ENCODE data around the gene GTF2H4. TPM values are rescaled to one million over a fixed set of nuclear protein-coding genes. Genes with fewer than 3 reads are reported as not detected.

Gene GTF2H4
- total RNA-seq, 1 donor from 2014 or later, result 29.2 TPM

DNA sequence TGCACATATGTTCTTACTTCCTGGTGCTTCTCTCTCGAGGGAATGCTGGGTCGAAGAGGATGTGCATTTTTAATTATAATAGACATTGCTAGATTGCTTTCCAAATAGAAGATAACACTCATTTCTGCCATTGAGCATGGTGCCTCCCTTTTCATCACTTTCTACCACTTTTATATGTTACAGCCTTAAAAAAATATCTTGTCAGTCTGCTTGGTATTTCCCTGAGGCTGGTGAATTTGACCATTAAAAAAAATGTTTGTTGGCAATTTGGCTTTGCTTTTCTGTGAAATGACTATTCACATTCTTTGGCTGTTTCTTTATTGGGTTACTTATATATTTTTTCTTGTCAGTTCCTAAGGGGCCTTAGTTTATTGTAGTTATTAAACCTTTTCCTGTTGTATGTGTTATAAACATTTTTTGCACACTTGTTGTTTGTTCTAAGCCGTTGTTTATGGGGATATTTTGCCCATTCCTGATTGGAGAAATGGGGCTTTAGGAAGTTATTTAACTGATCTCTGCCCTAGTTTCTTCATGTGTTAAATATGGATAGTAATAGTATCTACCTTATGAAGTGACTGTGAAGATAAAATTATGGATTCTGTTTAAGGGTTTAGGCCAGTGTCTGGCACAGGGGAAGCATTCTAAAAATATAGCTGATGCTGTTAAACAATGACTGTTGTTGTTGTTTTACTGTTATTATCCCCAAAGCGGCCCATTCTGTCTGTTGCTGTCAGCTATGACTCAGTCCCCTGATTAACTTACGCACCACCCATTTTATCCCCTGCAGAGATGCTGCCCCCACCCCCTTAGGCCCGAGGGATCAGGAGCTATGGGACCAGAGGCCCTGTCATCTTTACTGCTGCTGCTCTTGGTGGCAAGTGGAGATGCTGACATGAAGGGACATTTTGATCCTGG, 19.8 kb upstream of the GTF2H4 start:
- Histone ChIP-seq H3K9ac (no peak overlapping the region), H3K4me1 (peaks cover 55% of the 10 kb centered on the region), H3K4me2 (peak overlapping the region; percentile 99), H2AFZ (replicated peaks) (no peak overlapping the region), H3K9me3 (ENCODE audit: low read depth) (no peaks in the 10 kb centered on the region), H3F3A (ENCODE audit: low read depth) (peaks cover 40% of the 10 kb centered on the region), H4K20me1 (ENCODE audit: low read depth) (peaks cover 87% of the 10 kb centered on the region), H3K27me3 (no peaks in the 10 kb centered on the region), H3K4me3 (no peak overlapping the region), H3K79me2 (ENCODE audit: low read depth) (peaks cover 98% of the 10 kb centered on the region), H3K27ac (peak overlapping the region; percentile 6), H3K36me3 (peaks cover 4% of the 10 kb centered on the region)
- Mint-ChIP-seq H3K36me3 (peaks cover 26% of the 10 kb centered on the region), H3K4me3 (peak overlapping the region; percentile 22), H3K4me1 (peaks cover 52% of the 10 kb centered on the region), H3K9me3 (no peaks in the 10 kb centered on the region), H3K27me3 (ENCODE audit: insufficient read depth, low read depth) (peaks cover 10% of the 10 kb centered on the region), H3K27ac (no peak overlapping the region)
- DNase-seq (ENCODE audit: low spot score), result no peak
- TF ChIP-seq EZH2phosphoT487 (IDR thresholded peaks at IDR 0.05), result no peak
- no peak for TF ChIP-seq EZH2 (IDR thresholded peaks at IDR 0.05)
- TF ChIP-seq, protein P1, sequence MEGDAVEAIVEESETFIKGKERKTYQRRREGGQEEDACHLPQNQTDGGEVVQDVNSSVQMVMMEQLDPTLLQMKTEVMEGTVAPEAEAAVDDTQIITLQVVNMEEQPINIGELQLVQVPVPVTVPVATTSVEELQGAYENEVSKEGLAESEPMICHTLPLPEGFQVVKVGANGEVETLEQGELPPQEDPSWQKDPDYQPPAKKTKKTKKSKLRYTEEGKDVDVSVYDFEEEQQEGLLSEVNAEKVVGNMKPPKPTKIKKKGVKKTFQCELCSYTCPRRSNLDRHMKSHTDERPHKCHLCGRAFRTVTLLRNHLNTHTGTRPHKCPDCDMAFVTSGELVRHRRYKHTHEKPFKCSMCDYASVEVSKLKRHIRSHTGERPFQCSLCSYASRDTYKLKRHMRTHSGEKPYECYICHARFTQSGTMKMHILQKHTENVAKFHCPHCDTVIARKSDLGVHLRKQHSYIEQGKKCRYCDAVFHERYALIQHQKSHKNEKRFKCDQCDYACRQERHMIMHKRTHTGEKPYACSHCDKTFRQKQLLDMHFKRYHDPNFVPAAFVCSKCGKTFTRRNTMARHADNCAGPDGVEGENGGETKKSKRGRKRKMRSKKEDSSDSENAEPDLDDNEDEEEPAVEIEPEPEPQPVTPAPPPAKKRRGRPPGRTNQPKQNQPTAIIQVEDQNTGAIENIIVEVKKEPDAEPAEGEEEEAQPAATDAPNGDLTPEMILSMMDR (IDR thresholded peaks at IDR 0.05), result no peak

DNA sequence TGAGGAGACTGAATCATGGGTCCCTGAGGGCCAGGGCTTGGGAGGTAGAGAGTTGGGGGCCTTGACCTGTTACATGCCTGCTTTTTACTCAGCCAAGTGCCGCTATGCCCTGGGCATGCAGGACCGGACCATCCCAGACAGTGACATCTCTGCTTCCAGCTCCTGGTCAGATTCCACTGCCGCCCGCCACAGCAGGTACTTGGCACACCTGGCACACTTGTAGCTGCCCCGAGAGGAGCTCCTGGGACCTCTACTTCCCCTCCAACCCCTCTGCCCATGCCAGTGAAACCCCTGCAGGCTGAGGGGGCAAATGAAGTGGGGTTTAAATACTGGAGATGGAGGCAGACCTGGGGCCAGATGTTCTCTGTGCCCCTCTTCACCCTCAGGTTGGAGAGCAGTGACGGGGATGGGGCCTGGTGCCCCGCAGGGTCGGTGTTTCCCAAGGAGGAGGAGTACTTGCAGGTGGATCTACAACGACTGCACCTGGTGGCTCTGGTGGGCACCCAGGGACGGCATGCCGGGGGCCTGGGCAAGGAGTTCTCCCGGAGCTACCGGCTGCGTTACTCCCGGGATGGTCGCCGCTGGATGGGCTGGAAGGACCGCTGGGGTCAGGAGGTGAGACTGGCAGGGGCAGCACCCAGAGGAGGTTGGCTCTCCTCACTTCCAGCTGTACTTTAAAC, 19.1 kb upstream of the GTF2H4 start:
- no peaks in the 10 kb centered on the region for H3K27me3 ChIP-seq
- H3K4me2 ChIP-seq, result no peak overlapping the region
- H3K36me3 Mint-ChIP-seq, result peaks cover 26% of the 10 kb centered on the region
- DNase-seq (ENCODE audit: low spot score), result no peak
- H3K27me3 Mint-ChIP-seq (ENCODE audit: insufficient read depth, low read depth), result peaks cover 10% of the 10 kb centered on the region
- peaks cover 82% of the 10 kb centered on the region for H4K20me1 ChIP-seq (ENCODE audit: low read depth)
- H3K9me3 ChIP-seq (ENCODE audit: low read depth), result no peaks in the 10 kb centered on the region
- H3K9ac ChIP-seq, result no peak overlapping the region
- H3K4me3 ChIP-seq, result no peak overlapping the region
- peaks cover 4% of the 10 kb centered on the region for H3K36me3 ChIP-seq
- no peaks in the 10 kb centered on the region for H3K9me3 Mint-ChIP-seq
- peaks cover 32% of the 10 kb centered on the region for H3F3A ChIP-seq (ENCODE audit: low read depth)
- H3K27ac ChIP-seq, result peak overlapping the region; percentile 6
- peak overlapping the region; percentile 18 for H3K4me3 Mint-ChIP-seq
- peaks cover 96% of the 10 kb centered on the region for H3K79me2 ChIP-seq (ENCODE audit: low read depth)
- TF ChIP-seq, protein P1 (IDR thresholded peaks at IDR 0.05), result no peak
- TF ChIP-seq EZH2phosphoT487 (IDR thresholded peaks at IDR 0.05) (no peak), EZH2 (IDR thresholded peaks at IDR 0.05) (no peak)
- no peak overlapping the region for H2AFZ ChIP-seq (replicated peaks)
- H3K4me1 ChIP-seq, result peaks cover 52% of the 10 kb centered on the region
- H3K4me1 Mint-ChIP-seq, result peaks cover 47% of the 10 kb centered on the region
- no peak overlapping the region for H3K27ac Mint-ChIP-seq

DNA sequence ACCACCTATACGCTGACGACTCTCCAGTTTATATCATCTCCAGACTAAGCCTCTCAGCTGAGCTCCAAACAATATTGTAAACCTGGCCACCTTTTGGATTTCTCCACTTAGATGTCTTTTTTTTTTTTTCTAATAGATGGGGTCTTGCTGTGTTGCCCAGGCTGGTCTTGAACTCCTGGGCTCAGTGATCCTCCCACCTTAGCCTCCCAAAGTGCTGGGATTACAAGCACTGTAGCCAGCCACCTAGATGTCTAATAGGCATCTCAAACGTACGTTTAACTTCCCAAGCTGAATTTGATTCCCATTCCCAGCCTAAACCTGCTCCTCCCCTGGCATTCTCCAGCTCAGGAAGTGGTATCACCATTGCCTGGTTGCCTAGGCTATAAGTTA, 18.5 kb upstream of the GTF2H4 start:
- peaks cover 4% of the 10 kb centered on the region for H3K36me3 ChIP-seq
- no peak overlapping the region for H3K4me2 ChIP-seq
- no peaks in the 10 kb centered on the region for H3K27me3 ChIP-seq
- Mint-ChIP-seq H3K4me1 (peaks cover 47% of the 10 kb centered on the region), H3K27me3 (ENCODE audit: insufficient read depth, low read depth) (peaks cover 10% of the 10 kb centered on the region), H3K4me3 (no peak overlapping the region), H3K36me3 (peaks cover 29% of the 10 kb centered on the region), H3K27ac (peak overlapping the region; percentile 55), H3K9me3 (no peaks in the 10 kb centered on the region)
- no peak for DNase-seq (ENCODE audit: low spot score)
- peaks cover 91% of the 10 kb centered on the region for H3K79me2 ChIP-seq (ENCODE audit: low read depth)
- H3F3A ChIP-seq (ENCODE audit: low read depth), result peaks cover 30% of the 10 kb centered on the region
- H2AFZ ChIP-seq (replicated peaks), result no peak overlapping the region
- peaks cover 52% of the 10 kb centered on the region for H3K4me1 ChIP-seq
- TF ChIP-seq EZH2 (IDR thresholded peaks at IDR 0.05), result no peak
- TF ChIP-seq, protein P1 (IDR thresholded peaks at IDR 0.05), result no peak
- TF ChIP-seq EZH2phosphoT487 (IDR thresholded peaks at IDR 0.05), result no peak
- no peaks in the 10 kb centered on the region for H3K9me3 ChIP-seq (ENCODE audit: low read depth)
- no peak overlapping the region for H3K27ac ChIP-seq
- peaks cover 82% of the 10 kb centered on the region for H4K20me1 ChIP-seq (ENCODE audit: low read depth)
- no peak overlapping the region for H3K4me3 ChIP-seq
- H3K9ac ChIP-seq, result no peak overlapping the region
